ENCODE measurements around the gene HGFAC. TPM values are rescaled to one million over a fixed set of nuclear protein-coding genes. Genes with fewer than 3 reads are reported as not detected.

The HGFAC gene
- total RNA-seq, 1 donor from 2014 or later: 2.4 TPM

- H3K9me3 Mint-ChIP-seq: no peaks in the 10 kb centered on the region
- no peaks in the 10 kb centered on the region for H3K36me3 Mint-ChIP-seq
- H3K27ac Mint-ChIP-seq: no peak overlapping the region
- no peak for DNase-seq (ENCODE audit: extremely low spot score, unreplicated experiment)
- TF ChIP-seq, protein P1, sequence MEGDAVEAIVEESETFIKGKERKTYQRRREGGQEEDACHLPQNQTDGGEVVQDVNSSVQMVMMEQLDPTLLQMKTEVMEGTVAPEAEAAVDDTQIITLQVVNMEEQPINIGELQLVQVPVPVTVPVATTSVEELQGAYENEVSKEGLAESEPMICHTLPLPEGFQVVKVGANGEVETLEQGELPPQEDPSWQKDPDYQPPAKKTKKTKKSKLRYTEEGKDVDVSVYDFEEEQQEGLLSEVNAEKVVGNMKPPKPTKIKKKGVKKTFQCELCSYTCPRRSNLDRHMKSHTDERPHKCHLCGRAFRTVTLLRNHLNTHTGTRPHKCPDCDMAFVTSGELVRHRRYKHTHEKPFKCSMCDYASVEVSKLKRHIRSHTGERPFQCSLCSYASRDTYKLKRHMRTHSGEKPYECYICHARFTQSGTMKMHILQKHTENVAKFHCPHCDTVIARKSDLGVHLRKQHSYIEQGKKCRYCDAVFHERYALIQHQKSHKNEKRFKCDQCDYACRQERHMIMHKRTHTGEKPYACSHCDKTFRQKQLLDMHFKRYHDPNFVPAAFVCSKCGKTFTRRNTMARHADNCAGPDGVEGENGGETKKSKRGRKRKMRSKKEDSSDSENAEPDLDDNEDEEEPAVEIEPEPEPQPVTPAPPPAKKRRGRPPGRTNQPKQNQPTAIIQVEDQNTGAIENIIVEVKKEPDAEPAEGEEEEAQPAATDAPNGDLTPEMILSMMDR (conservative IDR thresholded peaks at IDR 0.05): no peak
- no peak overlapping the region for H3K4me3 Mint-ChIP-seq
- peaks cover 3% of the 10 kb centered on the region for H3K27me3 Mint-ChIP-seq
- peaks cover under 1% of the 10 kb centered on the region for H3K4me1 Mint-ChIP-seq (ENCODE audit: unreplicated experiment)
These were observed 5.0 kb downstream of the HGFAC start for GRCh38 chr4:3446631-3447320.

DNA sequence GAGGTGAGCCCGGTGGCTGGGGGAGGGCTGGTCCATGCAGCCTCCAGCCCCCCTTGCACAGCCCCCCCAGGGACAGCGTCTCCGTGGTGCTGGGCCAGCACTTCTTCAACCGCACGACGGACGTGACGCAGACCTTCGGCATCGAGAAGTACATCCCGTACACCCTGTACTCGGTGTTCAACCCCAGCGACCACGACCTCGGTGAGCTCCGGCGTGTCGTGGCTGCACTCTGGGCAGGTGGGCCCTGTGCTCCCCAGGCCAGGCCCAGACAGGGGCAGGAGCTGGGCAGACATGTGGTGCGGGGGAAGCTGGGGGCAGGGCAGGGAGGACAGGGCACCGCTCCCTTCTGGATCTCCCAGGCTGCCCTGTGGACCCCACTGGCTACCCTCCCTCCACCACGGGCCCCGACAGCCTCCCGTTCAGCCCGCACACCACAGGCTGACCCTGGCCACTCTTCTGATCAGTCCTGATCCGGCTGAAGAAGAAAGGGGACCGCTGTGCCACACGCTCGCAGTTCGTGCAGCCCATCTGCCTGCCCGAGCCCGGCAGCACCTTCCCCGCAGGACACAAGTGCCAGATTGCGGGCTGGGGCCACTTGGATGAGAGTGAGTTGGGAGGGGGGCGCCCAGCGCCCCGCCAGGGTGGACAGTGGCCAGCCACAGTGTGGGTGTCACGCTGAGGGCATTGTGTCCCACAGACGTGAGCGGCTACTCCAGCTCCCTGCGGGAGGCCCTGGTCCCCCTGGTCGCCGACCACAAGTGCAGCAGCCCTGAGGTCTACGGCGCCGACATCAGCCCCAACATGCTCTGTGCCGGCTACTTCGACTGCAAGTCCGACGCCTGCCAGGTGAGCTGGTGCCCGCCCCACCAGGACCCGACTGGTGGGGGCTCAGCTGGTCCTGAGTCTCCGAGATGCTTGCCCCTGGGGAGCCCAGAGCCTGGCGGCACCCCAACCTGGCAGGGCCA lies 5.9 kb downstream of the HGFAC start:
- Mint-ChIP-seq H3K4me1 (ENCODE audit: unreplicated experiment) (peaks cover 6% of the 10 kb centered on the region), H3K27ac (no peak overlapping the region), H3K9me3 (no peaks in the 10 kb centered on the region), H3K4me3 (no peak overlapping the region), H3K36me3 (no peaks in the 10 kb centered on the region), H3K27me3 (peaks cover 3% of the 10 kb centered on the region)
- no peak for DNase-seq (ENCODE audit: extremely low spot score, unreplicated experiment)
- TF ChIP-seq, protein P1 (conservative IDR thresholded peaks at IDR 0.05): no peak

DNA sequence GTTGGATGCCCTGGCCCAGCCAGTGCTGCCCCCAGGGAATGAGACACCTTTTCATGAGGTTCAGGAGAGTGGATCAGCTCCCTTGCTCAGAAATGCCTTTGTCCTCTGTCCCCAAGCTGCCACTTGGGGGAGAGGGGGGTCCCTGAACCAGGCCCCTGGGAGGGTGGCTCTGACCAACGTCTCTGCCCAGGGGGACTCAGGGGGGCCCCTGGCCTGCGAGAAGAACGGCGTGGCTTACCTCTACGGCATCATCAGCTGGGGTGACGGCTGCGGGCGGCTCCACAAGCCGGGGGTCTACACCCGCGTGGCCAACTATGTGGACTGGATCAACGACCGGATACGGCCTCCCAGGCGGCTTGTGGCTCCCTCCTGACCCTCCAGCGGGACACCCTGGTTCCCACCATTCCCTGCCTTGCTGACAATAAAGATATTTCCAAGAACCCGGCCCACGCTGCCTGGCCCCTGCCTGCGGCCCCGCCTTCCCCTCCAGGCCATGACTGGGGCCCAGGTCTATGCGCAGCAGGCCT lies 7.3 kb downstream of the HGFAC start:
- Mint-ChIP-seq H3K36me3 (no peaks in the 10 kb centered on the region), H3K27me3 (peaks cover 3% of the 10 kb centered on the region), H3K27ac (no peak overlapping the region), H3K4me3 (no peak overlapping the region), H3K9me3 (peaks cover 4% of the 10 kb centered on the region), H3K4me1 (ENCODE audit: unreplicated experiment) (peaks cover 6% of the 10 kb centered on the region)
- no peak for DNase-seq (ENCODE audit: extremely low spot score, unreplicated experiment)
- TF ChIP-seq, protein P1 (conservative IDR thresholded peaks at IDR 0.05): no peak

GRCh38 chr4:3449574-3450534 lies 8.1 kb downstream of the HGFAC start:
- H3K36me3 Mint-ChIP-seq: no peaks in the 10 kb centered on the region
- H3K9me3 Mint-ChIP-seq: peaks cover 4% of the 10 kb centered on the region
- H3K27me3 Mint-ChIP-seq: peaks cover 3% of the 10 kb centered on the region
- peaks cover 6% of the 10 kb centered on the region for H3K4me1 Mint-ChIP-seq (ENCODE audit: unreplicated experiment)
- TF ChIP-seq, protein P1 (conservative IDR thresholded peaks at IDR 0.05): no peak
- no peak overlapping the region for H3K4me3 Mint-ChIP-seq
- H3K27ac Mint-ChIP-seq: no peak overlapping the region
- no peak for DNase-seq (ENCODE audit: extremely low spot score, unreplicated experiment)

DNA sequence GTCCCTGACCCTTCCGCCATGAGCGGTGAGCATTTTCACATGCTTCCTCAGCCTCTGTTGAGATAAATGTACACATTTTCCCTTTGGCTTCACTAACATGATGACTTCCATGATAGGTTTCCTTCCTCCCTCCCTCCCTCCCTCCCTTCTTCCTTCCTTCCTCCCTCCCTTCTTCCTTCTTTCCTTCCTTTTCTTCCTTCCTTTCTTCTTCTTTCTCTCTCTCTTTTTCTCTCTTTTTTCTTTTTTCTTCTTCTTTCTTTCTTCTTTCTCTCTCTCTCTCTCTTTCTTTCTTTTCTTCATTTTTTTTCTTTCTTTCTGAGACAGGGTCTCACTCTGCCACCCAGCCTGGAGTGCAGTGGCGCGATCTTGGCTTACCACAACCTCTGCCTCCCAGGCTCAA lies 8.9 kb downstream of the HGFAC start:
- Mint-ChIP-seq H3K4me3 (no peak overlapping the region), H3K4me1 (ENCODE audit: unreplicated experiment) (peaks cover 6% of the 10 kb centered on the region), H3K27me3 (peaks cover 3% of the 10 kb centered on the region), H3K27ac (no peak overlapping the region), H3K9me3 (peaks cover 11% of the 10 kb centered on the region), H3K36me3 (no peaks in the 10 kb centered on the region)
- DNase-seq (ENCODE audit: extremely low spot score, unreplicated experiment): no peak
- TF ChIP-seq, protein P1 (conservative IDR thresholded peaks at IDR 0.05): no peak
